ENCODE results near the gene ARVCF.
A peak's percentile ranks its signal among the peaks of the same experiment; 100 is the strongest.

The ARVCF gene

DNA sequence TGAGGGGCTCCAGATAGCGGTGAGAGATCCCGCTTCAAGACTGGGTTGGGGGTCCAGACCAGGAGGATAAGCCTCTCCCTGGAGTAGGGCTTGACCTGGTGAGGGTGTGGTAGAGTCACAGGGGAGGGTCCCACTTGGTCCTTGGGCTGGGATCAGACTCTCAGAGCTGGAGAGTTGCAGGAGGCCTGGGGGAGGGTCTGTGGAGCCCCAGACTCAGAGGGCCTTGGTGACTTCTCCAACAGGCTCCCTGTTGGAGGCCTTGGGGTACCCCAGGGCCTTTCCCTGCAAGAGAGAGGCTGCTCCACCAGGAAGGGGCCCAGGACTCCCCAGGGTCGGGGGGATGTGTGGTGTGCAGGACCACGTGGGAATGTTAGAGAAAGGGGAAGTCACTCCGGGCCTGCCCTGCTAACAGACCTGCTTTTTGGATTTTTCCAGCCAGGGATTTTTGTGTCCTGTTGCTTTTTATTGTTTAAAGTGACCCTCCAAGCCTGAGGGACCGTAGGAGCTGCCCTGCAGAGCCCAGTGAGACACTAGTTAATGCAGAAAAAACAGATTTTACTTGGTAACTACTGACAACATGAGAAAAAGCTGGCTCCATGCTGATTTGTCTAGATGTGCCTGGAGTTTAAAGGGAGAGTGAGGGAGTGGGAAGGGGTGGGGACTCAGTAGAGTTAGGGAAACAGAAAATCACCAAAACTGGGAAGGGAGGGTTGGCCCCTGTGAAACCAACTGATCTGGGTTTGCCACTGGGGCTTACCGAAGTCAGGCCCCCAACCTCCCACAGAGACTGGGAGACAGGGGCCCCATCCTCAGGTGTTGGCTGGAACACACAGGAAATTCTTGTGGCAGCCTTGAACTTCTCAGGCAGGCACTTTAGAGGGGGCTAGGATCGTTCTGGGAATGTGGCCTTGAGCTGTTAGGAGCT, 74.2 kb downstream of the ARVCF start (continued):
- TF ChIP-seq ZNF114 (tag by site-specific recombination; IDR thresholded peaks at IDR 0.05) (no peak), ZBTB7A (tag by site-specific recombination; IDR thresholded peaks at IDR 0.05; ENCODE audit: low read depth) (no peak)
- TF ChIP-seq, protein P1, sequence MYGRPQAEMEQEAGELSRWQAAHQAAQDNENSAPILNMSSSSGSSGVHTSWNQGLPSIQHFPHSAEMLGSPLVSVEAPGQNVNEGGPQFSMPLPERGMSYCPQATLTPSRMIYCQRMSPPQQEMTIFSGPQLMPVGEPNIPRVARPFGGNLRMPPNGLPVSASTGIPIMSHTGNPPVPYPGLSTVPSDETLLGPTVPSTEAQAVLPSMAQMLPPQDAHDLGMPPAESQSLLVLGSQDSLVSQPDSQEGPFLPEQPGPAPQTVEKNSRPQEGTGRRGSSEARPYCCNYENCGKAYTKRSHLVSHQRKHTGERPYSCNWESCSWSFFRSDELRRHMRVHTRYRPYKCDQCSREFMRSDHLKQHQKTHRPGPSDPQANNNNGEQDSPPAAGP (tag by site-specific recombination; IDR thresholded peaks at IDR 0.05), result 0 out of 2 replicates have a peak, but pooled peaks have one; percentile 13

DNA sequence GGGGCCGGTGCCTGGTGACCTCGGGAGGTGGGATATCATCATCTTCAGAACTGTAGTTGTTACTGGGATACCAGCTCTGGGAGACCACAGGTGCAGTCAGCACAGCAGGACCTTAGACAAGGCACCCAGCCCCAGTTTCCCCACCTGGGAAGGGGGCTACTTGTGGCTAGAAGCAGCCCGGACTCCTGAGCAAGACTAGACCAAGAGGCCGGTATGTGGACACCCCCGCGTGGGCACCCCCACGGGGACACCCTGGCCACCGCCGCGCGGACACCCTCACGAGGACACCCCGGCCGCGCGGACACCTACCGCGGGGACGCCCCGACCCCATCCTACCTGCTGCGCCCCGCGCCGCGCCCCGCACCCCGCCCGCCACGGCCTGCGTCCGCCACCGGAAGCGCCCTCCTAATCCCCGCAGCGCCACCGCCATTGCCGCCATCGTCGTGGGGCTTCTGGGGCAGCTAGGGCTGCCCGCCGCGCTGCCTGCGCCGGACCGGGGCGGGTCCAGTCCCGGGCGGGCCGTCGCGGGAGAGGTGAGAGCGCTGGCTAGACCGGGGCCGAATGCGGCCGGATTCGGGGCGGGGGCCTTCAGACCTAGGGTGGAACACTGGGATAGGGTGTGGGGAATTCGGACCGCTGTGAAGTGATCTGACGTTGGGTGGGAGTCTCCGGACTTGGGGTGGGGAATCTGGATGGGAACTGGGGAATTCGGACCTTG, 75.1 kb downstream of the ARVCF start, which contains the start of the genes COMT and TXNRD2:
Gene COMT (plus strand): TSS at position 408 of the 718 bp plus-strand sequence. CDS start 20,755 bp downstream, outside the sequence.
Gene TXNRD2 (minus strand): TSS at position 454 of the 718 bp plus-strand sequence. CDS start 15 bp downstream, at position 439.
- Histone ChIP-seq H3K27ac (ENCODE audit: extremely low read depth, low read depth, low read length) (peak within 1 kb of the TSS; percentile 81), H3K4me3 (ENCODE audit: low read depth, low read length) (peak within 1 kb of the TSS; percentile 79), H3K4me1 (ENCODE audit: control insufficient read depth, insufficient read depth, low read length) (peaks cover 4% of the 10 kb centered on the region; the same call in 1 of the 2 replicates), H3K36me3 (ENCODE audit: control insufficient read depth in 2 of 2, insufficient read depth in 1 of 2, low read length in 2 of 2) (no peaks in the 10 kb centered on the region), H3K9me3 (ENCODE audit: control insufficient read depth, insufficient read depth, low read depth, low read length) (no peaks in the 10 kb centered on the region)
- CTCF ChIA-PET, result interaction anchor here (0.6 to 4.5 kb wide), 4 partner anchors 12 to 221 kb away, joined by 4 to 33 read pairs (median 6); no protein-coding TSS in a partner anchor
- POLR2A ChIA-PET, result interaction anchor here (0.7 to 1.1 kb wide), 5 partner anchors 30 to 217 kb away, joined by 3 to 4 read pairs (median 3); no protein-coding TSS in a partner anchor
- no peak for TF ChIP-seq ZNF530 (tag by site-specific recombination; IDR thresholded peaks at IDR 0.05; ENCODE audit: low read depth)
- TF ChIP-seq ZNF16 (tag by site-specific recombination; IDR thresholded peaks at IDR 0.05; ENCODE audit: low read depth), result no peak
- TF ChIP-seq OVOL3 (tag by site-specific recombination; IDR thresholded peaks at IDR 0.05), result no peak
- TF ChIP-seq KLF10 (tag by site-specific recombination; IDR thresholded peaks at IDR 0.05), result peak; percentile 26; the same call in 1 of the 2 replicates
- TF ChIP-seq, protein P2, sequence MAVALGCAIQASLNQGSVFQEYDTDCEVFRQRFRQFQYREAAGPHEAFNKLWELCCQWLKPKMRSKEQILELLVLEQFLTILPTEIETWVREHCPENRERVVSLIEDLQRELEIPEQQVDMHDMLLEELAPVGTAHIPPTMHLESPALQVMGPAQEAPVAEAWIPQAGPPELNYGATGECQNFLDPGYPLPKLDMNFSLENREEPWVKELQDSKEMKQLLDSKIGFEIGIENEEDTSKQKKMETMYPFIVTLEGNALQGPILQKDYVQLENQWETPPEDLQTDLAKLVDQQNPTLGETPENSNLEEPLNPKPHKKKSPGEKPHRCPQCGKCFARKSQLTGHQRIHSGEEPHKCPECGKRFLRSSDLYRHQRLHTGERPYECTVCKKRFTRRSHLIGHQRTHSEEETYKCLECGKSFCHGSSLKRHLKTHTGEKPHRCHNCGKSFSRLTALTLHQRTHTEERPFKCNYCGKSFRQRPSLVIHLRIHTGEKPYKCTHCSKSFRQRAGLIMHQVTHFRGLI (tag by site-specific recombination; IDR thresholded peaks at IDR 0.05), result no peak
- TF ChIP-seq ZFP69B (tag by site-specific recombination; IDR thresholded peaks at IDR 0.05), result no peak
- TF ChIP-seq, protein P3, sequence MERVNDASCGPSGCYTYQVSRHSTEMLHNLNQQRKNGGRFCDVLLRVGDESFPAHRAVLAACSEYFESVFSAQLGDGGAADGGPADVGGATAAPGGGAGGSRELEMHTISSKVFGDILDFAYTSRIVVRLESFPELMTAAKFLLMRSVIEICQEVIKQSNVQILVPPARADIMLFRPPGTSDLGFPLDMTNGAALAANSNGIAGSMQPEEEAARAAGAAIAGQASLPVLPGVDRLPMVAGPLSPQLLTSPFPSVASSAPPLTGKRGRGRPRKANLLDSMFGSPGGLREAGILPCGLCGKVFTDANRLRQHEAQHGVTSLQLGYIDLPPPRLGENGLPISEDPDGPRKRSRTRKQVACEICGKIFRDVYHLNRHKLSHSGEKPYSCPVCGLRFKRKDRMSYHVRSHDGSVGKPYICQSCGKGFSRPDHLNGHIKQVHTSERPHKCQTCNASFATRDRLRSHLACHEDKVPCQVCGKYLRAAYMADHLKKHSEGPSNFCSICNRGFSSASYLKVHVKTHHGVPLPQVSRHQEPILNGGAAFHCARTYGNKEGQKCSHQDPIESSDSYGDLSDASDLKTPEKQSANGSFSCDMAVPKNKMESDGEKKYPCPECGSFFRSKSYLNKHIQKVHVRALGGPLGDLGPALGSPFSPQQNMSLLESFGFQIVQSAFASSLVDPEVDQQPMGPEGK (tag by site-specific recombination; IDR thresholded peaks at IDR 0.05), result peak; percentile 51; the same call in 1 of the 2 replicates
- no peak; the same call in 1 of the 2 replicates for TF ChIP-seq KLF16 (tag by site-specific recombination; IDR thresholded peaks at IDR 0.05)
- TF ChIP-seq ZNF114 (tag by site-specific recombination; IDR thresholded peaks at IDR 0.05), result no peak
- TF ChIP-seq ZNF350 (tag by site-specific recombination; IDR thresholded peaks at IDR 0.05), result no peak
- TF ChIP-seq, protein P4, sequence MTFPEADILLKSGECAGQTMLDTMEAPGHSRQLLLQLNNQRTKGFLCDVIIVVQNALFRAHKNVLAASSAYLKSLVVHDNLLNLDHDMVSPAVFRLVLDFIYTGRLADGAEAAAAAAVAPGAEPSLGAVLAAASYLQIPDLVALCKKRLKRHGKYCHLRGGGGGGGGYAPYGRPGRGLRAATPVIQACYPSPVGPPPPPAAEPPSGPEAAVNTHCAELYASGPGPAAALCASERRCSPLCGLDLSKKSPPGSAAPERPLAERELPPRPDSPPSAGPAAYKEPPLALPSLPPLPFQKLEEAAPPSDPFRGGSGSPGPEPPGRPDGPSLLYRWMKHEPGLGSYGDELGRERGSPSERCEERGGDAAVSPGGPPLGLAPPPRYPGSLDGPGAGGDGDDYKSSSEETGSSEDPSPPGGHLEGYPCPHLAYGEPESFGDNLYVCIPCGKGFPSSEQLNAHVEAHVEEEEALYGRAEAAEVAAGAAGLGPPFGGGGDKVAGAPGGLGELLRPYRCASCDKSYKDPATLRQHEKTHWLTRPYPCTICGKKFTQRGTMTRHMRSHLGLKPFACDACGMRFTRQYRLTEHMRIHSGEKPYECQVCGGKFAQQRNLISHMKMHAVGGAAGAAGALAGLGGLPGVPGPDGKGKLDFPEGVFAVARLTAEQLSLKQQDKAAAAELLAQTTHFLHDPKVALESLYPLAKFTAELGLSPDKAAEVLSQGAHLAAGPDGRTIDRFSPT (tag by site-specific recombination; IDR thresholded peaks at IDR 0.05), result 0 out of 2 replicates have a peak, but pooled peaks have one; percentile 45
- peak; percentile 82; the same call in 1 of the 2 replicates for TF ChIP-seq ZNF76 (tag by site-specific recombination; IDR thresholded peaks at IDR 0.05; ENCODE audit: borderline replicate concordance, low read depth)
- no peak for TF ChIP-seq ZNF501 (tag by site-specific recombination; IDR thresholded peaks at IDR 0.05)
- TF ChIP-seq KLF7 (tag by site-specific recombination; IDR thresholded peaks at IDR 0.05; ENCODE audit: borderline replicate concordance), result peak; percentile 40; the same call in 1 of the 2 replicates
- TF ChIP-seq YY1 (tag by site-specific recombination; IDR thresholded peaks at IDR 0.05), result peak; percentile 90
- peak; percentile 38; the same call in 1 of the 2 replicates for TF ChIP-seq SP3 (tag by site-specific recombination; IDR thresholded peaks at IDR 0.05)
- no peak for TF ChIP-seq ZNF600 (tag by site-specific recombination; IDR thresholded peaks at IDR 0.05)
- TF ChIP-seq, protein P5, sequence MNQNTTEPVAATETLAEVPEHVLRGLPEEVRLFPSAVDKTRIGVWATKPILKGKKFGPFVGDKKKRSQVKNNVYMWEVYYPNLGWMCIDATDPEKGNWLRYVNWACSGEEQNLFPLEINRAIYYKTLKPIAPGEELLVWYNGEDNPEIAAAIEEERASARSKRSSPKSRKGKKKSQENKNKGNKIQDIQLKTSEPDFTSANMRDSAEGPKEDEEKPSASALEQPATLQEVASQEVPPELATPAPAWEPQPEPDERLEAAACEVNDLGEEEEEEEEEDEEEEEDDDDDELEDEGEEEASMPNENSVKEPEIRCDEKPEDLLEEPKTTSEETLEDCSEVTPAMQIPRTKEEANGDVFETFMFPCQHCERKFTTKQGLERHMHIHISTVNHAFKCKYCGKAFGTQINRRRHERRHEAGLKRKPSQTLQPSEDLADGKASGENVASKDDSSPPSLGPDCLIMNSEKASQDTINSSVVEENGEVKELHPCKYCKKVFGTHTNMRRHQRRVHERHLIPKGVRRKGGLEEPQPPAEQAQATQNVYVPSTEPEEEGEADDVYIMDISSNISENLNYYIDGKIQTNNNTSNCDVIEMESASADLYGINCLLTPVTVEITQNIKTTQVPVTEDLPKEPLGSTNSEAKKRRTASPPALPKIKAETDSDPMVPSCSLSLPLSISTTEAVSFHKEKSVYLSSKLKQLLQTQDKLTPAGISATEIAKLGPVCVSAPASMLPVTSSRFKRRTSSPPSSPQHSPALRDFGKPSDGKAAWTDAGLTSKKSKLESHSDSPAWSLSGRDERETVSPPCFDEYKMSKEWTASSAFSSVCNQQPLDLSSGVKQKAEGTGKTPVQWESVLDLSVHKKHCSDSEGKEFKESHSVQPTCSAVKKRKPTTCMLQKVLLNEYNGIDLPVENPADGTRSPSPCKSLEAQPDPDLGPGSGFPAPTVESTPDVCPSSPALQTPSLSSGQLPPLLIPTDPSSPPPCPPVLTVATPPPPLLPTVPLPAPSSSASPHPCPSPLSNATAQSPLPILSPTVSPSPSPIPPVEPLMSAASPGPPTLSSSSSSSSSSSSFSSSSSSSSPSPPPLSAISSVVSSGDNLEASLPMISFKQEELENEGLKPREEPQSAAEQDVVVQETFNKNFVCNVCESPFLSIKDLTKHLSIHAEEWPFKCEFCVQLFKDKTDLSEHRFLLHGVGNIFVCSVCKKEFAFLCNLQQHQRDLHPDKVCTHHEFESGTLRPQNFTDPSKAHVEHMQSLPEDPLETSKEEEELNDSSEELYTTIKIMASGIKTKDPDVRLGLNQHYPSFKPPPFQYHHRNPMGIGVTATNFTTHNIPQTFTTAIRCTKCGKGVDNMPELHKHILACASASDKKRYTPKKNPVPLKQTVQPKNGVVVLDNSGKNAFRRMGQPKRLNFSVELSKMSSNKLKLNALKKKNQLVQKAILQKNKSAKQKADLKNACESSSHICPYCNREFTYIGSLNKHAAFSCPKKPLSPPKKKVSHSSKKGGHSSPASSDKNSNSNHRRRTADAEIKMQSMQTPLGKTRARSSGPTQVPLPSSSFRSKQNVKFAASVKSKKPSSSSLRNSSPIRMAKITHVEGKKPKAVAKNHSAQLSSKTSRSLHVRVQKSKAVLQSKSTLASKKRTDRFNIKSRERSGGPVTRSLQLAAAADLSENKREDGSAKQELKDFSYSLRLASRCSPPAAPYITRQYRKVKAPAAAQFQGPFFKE (tag by site-specific recombination; IDR thresholded peaks at IDR 0.05; ENCODE audit: borderline replicate concordance), result no peak
